ENCODE measurements around the gene NT5C3A.

- TF ChIP-seq CTCF (IDR thresholded peaks at IDR 0.05) (no peak), POLR2A (IDR thresholded peaks at IDR 0.05) (no peak)
Observed at GRCh38 chr7:33079763-33080690, 17.5 kb upstream of the NT5C3A start.

Data from testis (tissue), 2 donors.